Glutamatergic neuron (in vitro differentiated cells): ENCODE data around the gene PTPRE. TPM values are rescaled to one million over a fixed set of nuclear protein-coding genes. Genes with fewer than 3 reads are reported as not detected.

Experiments
- DNase-seq: peaks from one replicate; pipeline ENCODE4 v3.0.0; 2022
- H3K27ac Mint-ChIP-seq: one replicate; pipeline ENCODE4 v1.8.0; 2020; ENCODE audit warnings: mild to moderate bottlenecking, mixed read lengths, inconsistent platforms; ENCODE audit not compliant: unreplicated experiment
- H3K27me3 Mint-ChIP-seq: one replicate; pipeline ENCODE4 v1.8.0; 2020; ENCODE audit warnings: mild to moderate bottlenecking, moderate library complexity, mixed read lengths, inconsistent platforms; ENCODE audit not compliant: unreplicated experiment
- H3K36me3 Mint-ChIP-seq: one replicate; pipeline ENCODE4 v1.8.0; 2020; ENCODE audit warnings: mild to moderate bottlenecking, mixed read lengths, inconsistent platforms; ENCODE audit not compliant: unreplicated experiment
- H3K4me1 Mint-ChIP-seq: one replicate; pipeline ENCODE4 v1.8.0; 2020; ENCODE audit warnings: mild to moderate bottlenecking, low read depth, mixed read lengths, inconsistent platforms; ENCODE audit not compliant: unreplicated experiment
- H3K4me3 Mint-ChIP-seq: one replicate; pipeline ENCODE4 v1.8.0; 2020; ENCODE audit warnings: mild to moderate bottlenecking, mixed read lengths, inconsistent platforms; ENCODE audit not compliant: unreplicated experiment
- H3K9me3 Mint-ChIP-seq: one replicate; pipeline ENCODE4 v1.8.0; 2020; ENCODE audit warnings: mild to moderate bottlenecking, moderate library complexity, mixed read lengths, inconsistent platforms; ENCODE audit not compliant: unreplicated experiment
- CTCF ChIP-seq: fragments of 200-600 bp; sonication (generic); IDR thresholded peaks from one replicate; pipeline ENCODE4 v1.5.0; 2021; ENCODE audit not compliant: partially characterized antibody, unreplicated experiment
- total RNA-seq: library from RNA; stranded (reverse); fragmentation: NEBNext Ultra II Directional; extraction: Animal tissue kit (Norgen Biotek cat#: 25700); gene quantifications from one replicate; pipeline ENCODE4 v1.2.1, GENCODE V29; 2021; ENCODE audit not compliant: unreplicated experiment

The PTPRE gene
- total RNA-seq, 1 donor from 2014 or later: 2.6 TPM

- no peak overlapping the region for H3K27ac Mint-ChIP-seq
- H3K4me3 Mint-ChIP-seq: no peak overlapping the region
- H3K36me3 Mint-ChIP-seq: no peaks in the 10 kb centered on the region
- H3K27me3 Mint-ChIP-seq: no peaks in the 10 kb centered on the region
- TF ChIP-seq CTCF: no peak
- peaks cover 2% of the 10 kb centered on the region for H3K9me3 Mint-ChIP-seq
- no peak for DNase-seq
- H3K4me1 Mint-ChIP-seq: no peaks in the 10 kb centered on the region
Observed at GRCh38 chr10:128097783-128098182, 190.9 kb downstream of the PTPRE start.

- no peak for DNase-seq
- Mint-ChIP-seq H3K4me1 (no peaks in the 10 kb centered on the region), H3K27me3 (no peaks in the 10 kb centered on the region), H3K9me3 (peaks cover 2% of the 10 kb centered on the region), H3K36me3 (peaks cover under 1% of the 10 kb centered on the region), H3K27ac (no peak overlapping the region), H3K4me3 (no peak overlapping the region)
- TF ChIP-seq CTCF: no peak
Observed at GRCh38 chr10:128098631-128099030, 191.7 kb downstream of the PTPRE start.

- TF ChIP-seq CTCF: no peak
- H3K27me3 Mint-ChIP-seq: no peaks in the 10 kb centered on the region
- no peaks in the 10 kb centered on the region for H3K9me3 Mint-ChIP-seq
- H3K4me3 Mint-ChIP-seq: no peak overlapping the region
- no peak for DNase-seq
- no peaks in the 10 kb centered on the region for H3K4me1 Mint-ChIP-seq
- no peak overlapping the region for H3K27ac Mint-ChIP-seq
- H3K36me3 Mint-ChIP-seq: peaks cover 4% of the 10 kb centered on the region
Observed at GRCh38 chr10:128099901-128100300, 193.0 kb downstream of the PTPRE start.

- no peak overlapping the region for H3K4me3 Mint-ChIP-seq
- peaks cover 1% of the 10 kb centered on the region for H3K27me3 Mint-ChIP-seq
- no peaks in the 10 kb centered on the region for H3K4me1 Mint-ChIP-seq
- H3K36me3 Mint-ChIP-seq: peaks cover 4% of the 10 kb centered on the region
- TF ChIP-seq CTCF: no peak
- DNase-seq: no peak
- no peak overlapping the region for H3K27ac Mint-ChIP-seq
- H3K9me3 Mint-ChIP-seq: no peaks in the 10 kb centered on the region
Observed at GRCh38 chr10:128101901-128102300, 195.0 kb downstream of the PTPRE start.

- Mint-ChIP-seq H3K27me3 (peaks cover 1% of the 10 kb centered on the region), H3K4me3 (no peak overlapping the region), H3K9me3 (no peaks in the 10 kb centered on the region), H3K36me3 (peaks cover 4% of the 10 kb centered on the region), H3K27ac (no peak overlapping the region), H3K4me1 (no peaks in the 10 kb centered on the region)
- DNase-seq: no peak
- TF ChIP-seq CTCF: no peak
Observed at GRCh38 chr10:128102480-128103228, 195.8 kb downstream of the PTPRE start.
